Gastrocnemius medialis (tissue), 4 donors: ENCODE measurements around the gene CACNA1H.
"Not testable (repeated sequence)": the region's sequence is repeated elsewhere in the genome, so short reads cannot be mapped to it uniquely, and the experiment has no call there.

ENCODE experiments used
- POLR2A ChIP-seq, 2 donors: fragments of 450-650 bp; IDR thresholded peaks; one replicate each; pipeline ENCODE4 v1.6.1; 2017; ENCODE audit warnings: antibody characterized with exemption in 2 of 2, mild to moderate bottlenecking in 2 of 2, moderate library complexity in 2 of 2
- TF ChIP-seq, protein P1 (sequence below), 5 experiments: fragments of 450-650 bp in 3 of 5; fragments of 200-600 bp in 2 of 5; sonication (generic) in 2 of 5; IDR thresholded peaks in 4 of 5; conservative IDR thresholded peaks in 1 of 5; 1 replicate in 4 of 5; 2 replicates in 1 of 5; pipeline ENCODE4 v1.5.1; 2016 to 2019; ENCODE audit warnings: antibody characterized with exemption in 5 of 5, mild to moderate bottlenecking in 3 of 5, moderate library complexity in 3 of 5

- TF ChIP-seq, protein P1, sequence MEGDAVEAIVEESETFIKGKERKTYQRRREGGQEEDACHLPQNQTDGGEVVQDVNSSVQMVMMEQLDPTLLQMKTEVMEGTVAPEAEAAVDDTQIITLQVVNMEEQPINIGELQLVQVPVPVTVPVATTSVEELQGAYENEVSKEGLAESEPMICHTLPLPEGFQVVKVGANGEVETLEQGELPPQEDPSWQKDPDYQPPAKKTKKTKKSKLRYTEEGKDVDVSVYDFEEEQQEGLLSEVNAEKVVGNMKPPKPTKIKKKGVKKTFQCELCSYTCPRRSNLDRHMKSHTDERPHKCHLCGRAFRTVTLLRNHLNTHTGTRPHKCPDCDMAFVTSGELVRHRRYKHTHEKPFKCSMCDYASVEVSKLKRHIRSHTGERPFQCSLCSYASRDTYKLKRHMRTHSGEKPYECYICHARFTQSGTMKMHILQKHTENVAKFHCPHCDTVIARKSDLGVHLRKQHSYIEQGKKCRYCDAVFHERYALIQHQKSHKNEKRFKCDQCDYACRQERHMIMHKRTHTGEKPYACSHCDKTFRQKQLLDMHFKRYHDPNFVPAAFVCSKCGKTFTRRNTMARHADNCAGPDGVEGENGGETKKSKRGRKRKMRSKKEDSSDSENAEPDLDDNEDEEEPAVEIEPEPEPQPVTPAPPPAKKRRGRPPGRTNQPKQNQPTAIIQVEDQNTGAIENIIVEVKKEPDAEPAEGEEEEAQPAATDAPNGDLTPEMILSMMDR (IDR thresholded peaks at IDR 0.05 in 4 of 5, conservative IDR thresholded peaks at IDR 0.05 in 1 of 5) = not testable (repeated sequence)
- TF ChIP-seq POLR2A (IDR thresholded peaks at IDR 0.05) = not testable (repeated sequence)
Measured at GRCh38 chr16:1185460-1186207, 32.7 kb downstream of the CACNA1H start.
